DMS79 (cell line): Measurements from ENCODE around the gene SPRING1.

Experiments
- DNase-seq: peaks from one replicate; lab custom pipeline; 2025; lab: John Stamatoyannopoulos, UW

SPRING1 gene

GRCh38 chr12:116739381-116739887 is 1.6 kb upstream of the SPRING1 start:
- DNase-seq = no peak

GRCh38 chr12:116736962-116737773 is 701 bp downstream of the SPRING1 start:
- no peak for DNase-seq

GRCh38 chr12:116735951-116736599 is 1.8 kb downstream of the SPRING1 start:
- DNase-seq = no peak

- DNase-seq = no peak
Measured at GRCh38 chr12:116735084-116735483, 2.8 kb downstream of the SPRING1 start.

- DNase-seq = no peak
Measured at GRCh38 chr12:116734156-116734768, 3.6 kb downstream of the SPRING1 start.

- DNase-seq = no peak
Measured at GRCh38 chr12:116731801-116732200, 6.1 kb downstream of the SPRING1 start.

- DNase-seq = peak; percentile 92
Measured at GRCh38 chr12:116727891-116728290, 10.0 kb downstream of the SPRING1 start.

GRCh38 chr12:116727261-116727660 is 10.6 kb downstream of the SPRING1 start:
- DNase-seq = peak; percentile 41

- peak; percentile 69 for DNase-seq
Measured at GRCh38 chr12:116726694-116727093, 11.2 kb downstream of the SPRING1 start.

GRCh38 chr12:116722245-116722644 is 15.6 kb downstream of the SPRING1 start:
- no peak for DNase-seq

- DNase-seq = no peak
Measured at GRCh38 chr12:116719731-116720528, 17.9 kb downstream of the SPRING1 start.

GRCh38 chr12:116718655-116719454 is 19.0 kb downstream of the SPRING1 start:
- DNase-seq = peak; percentile 83

GRCh38 chr12:116717466-116718437 is 20.1 kb downstream of the SPRING1 start:
- DNase-seq = peak; percentile 73

- no peak for DNase-seq
Measured at GRCh38 chr12:116714175-116714574, 23.7 kb downstream of the SPRING1 start.

GRCh38 chr12:116713527-116713926 is 24.3 kb downstream of the SPRING1 start:
- DNase-seq = no peak

- DNase-seq = peak; percentile 82
Measured at GRCh38 chr12:116712458-116713303, 25.2 kb downstream of the SPRING1 start.

GRCh38 chr12:116710370-116711150 is 27.3 kb downstream of the SPRING1 start:
- no peak for DNase-seq

GRCh38 chr12:116709768-116710167 is 28.1 kb downstream of the SPRING1 start:
- DNase-seq = no peak
